HCT116 (cell line): Measurements from ENCODE around the gene CETN2. TPM values are rescaled to one million over a fixed set of nuclear protein-coding genes. Genes with fewer than 3 reads are reported as not detected.

ENCODE experiments used
- ATAC-seq: fragments of 200-7000 bp; cut with Tn5 transposase; 2 replicates; pipeline ENCODE4 v1.9.1; 2020; ENCODE audit warnings: mild to moderate bottlenecking, moderate library complexity
- BruUV-seq: library from RNA; stranded (reverse); fragments of 400-500 nt; replicated peaks from 2 replicates; lab custom pipeline; 2021; lab: Mats Ljungman, UMichigan
- CTCF ChIA-PET: fragments of 300-600 bp; sonication (Branson Sonifier 250); formaldehyde crosslinking; loops from one replicate; lab custom pipeline; 2021; ENCODE audit warnings: antibody characterized with exemption; lab: Charles Lee
- POLR2A ChIA-PET: fragments of 300-600, 350-600 bp; sonication (Branson Sonifier 250); formaldehyde crosslinking; loops from one replicate; lab custom pipeline; 2021; ENCODE audit warnings: antibody characterized with exemption; lab: Charles Lee
- RAD21 ChIA-PET, 2 experiments: fragments of 300-600 bp; sonication (Branson Sonifier 250); formaldehyde crosslinking; loops; one replicate each; lab custom pipeline; 2023; ENCODE audit warnings: low total read pairs in 2 of 2; ENCODE audit not compliant: uncharacterized antibody in 2 of 2, unreplicated experiment in 2 of 2, low non-redundant PET in 1 of 2; lab: Charles Lee
- DNase-seq: peaks from one replicate; pipeline ENCODE4 v3.0.0-alpha.2; 2010; ENCODE audit warnings: low read depth, low spot score
- H2AFZ ChIP-seq: fragments of 200-600 bp; shearing (Covaris generic), sonication (generic); 2 replicates; pipeline ENCODE4 v1.6.1; 2017; ENCODE audit warnings: low read depth, mixed run types, mixed read lengths, antibody characterized with exemption, low read length; ENCODE audit not compliant: poor library complexity, severe bottlenecking
- H3K27ac ChIP-seq: 2 replicates; pipeline ENCODE4 v1.5.1; 2012; ENCODE audit warnings: low read depth, low read length
- H3K27me3 ChIP-seq: fragments of 200-600 bp; sonication (generic); 2 replicates; pipeline ENCODE4 v1.6.1; 2016; ENCODE audit warnings: mixed run types, low read length, mixed read lengths; ENCODE audit not compliant: insufficient read depth
- H3K36me3 ChIP-seq, 2 experiments: fragments of 200-500 bp in 1 of 2; fragments of 200-600 bp in 1 of 2; sonication (Bioruptor generic) in 1 of 2; sonication (generic) in 1 of 2; 2 replicates each; pipeline versions ENCODE4 v1.5.1 to v1.6.1; 2014 to 2016; ENCODE audit warnings: low read length in 2 of 2, inconsistent platforms in 1 of 2, mixed read lengths in 1 of 2, mixed run types in 1 of 2; ENCODE audit not compliant: insufficient read depth in 2 of 2, control insufficient read depth in 1 of 2
- H3K4me1 ChIP-seq, 2 experiments: fragments of 200-600 bp in 1 of 2; sonication (generic) in 1 of 2; 2 replicates each; pipeline versions ENCODE4 v1.5.1 to v1.6.1; 2012 to 2017; ENCODE audit warnings: low read length in 2 of 2, inconsistent platforms in 1 of 2, mild to moderate bottlenecking in 1 of 2, mixed read lengths in 1 of 2, mixed run types in 1 of 2, moderate library complexity in 1 of 2; ENCODE audit not compliant: insufficient read depth in 2 of 2, control insufficient read depth in 1 of 2
- H3K4me2 ChIP-seq: fragments of 200-600 bp; sonication (generic); 2 replicates; pipeline ENCODE4 v1.6.1; 2017; ENCODE audit warnings: mixed run types, low read length, mixed read lengths
- H3K4me3 ChIP-seq, 2 experiments: fragments of 200-600 bp in 1 of 2; sonication (generic) in 1 of 2; replicated peaks in 1 of 2; 2 replicates each; pipeline ENCODE4 v1.5.1; 2011 to 2016; ENCODE audit warnings: low read length in 2 of 2, control low read depth in 1 of 2, low read depth in 1 of 2, mild to moderate bottlenecking in 1 of 2, mixed read lengths in 1 of 2, mixed run types in 1 of 2
- H3K79me2 ChIP-seq: fragments of 200-600 bp; sonication (generic); 2 replicates; pipeline ENCODE4 v1.6.1; 2017; ENCODE audit warnings: mild to moderate bottlenecking, mixed run types, low read length, moderate library complexity, mixed read lengths; ENCODE audit not compliant: insufficient read depth
- H3K9ac ChIP-seq: fragments of 200-600 bp; sonication (generic); 2 replicates; pipeline ENCODE4 v1.6.1; 2016; ENCODE audit warnings: low read length, mixed read lengths
- H3K9me2 ChIP-seq: fragments of 200-600 bp; sonication (generic), shearing (Covaris generic); 2 replicates; pipeline ENCODE4 v1.6.1; 2017; ENCODE audit warnings: mixed run types, mild to moderate bottlenecking, moderate library complexity; ENCODE audit not compliant: insufficient read depth
- H3K9me3 ChIP-seq, 2 experiments: fragments of 200-500 bp in 1 of 2; fragments of 200-600 bp in 1 of 2; sonication (Bioruptor generic) in 1 of 2; sonication (generic) in 1 of 2; 2 replicates each; pipeline ENCODE4 v1.6.1; 2014 to 2017; ENCODE audit warnings: low read length in 2 of 2, mixed read lengths in 2 of 2, inconsistent platforms in 1 of 2, low read depth in 1 of 2, mild to moderate bottlenecking in 1 of 2, mixed run types in 1 of 2, moderate library complexity in 1 of 2; ENCODE audit not compliant: control insufficient read depth in 1 of 2, insufficient read depth in 1 of 2
- H4K20me1 ChIP-seq: fragments of 200-600 bp; sonication (generic), shearing (Covaris generic); 2 replicates; pipeline ENCODE4 v1.6.1; 2017; ENCODE audit warnings: mixed run types, mild to moderate bottlenecking, moderate library complexity; ENCODE audit not compliant: insufficient read depth
- CBX3 ChIP-seq: IDR thresholded peaks from 2 replicates; pipeline ENCODE4 v1.6.1; 2012; ENCODE audit warnings: low read depth
- CEBPB ChIP-seq: IDR thresholded peaks from 2 replicates; pipeline ENCODE4 v1.6.1; 2012; ENCODE audit warnings: low read depth
- EZH2phosphoT487 ChIP-seq: fragments of 200-600 bp; IDR thresholded peaks from 2 replicates; pipeline ENCODE4 v1.6.1; 2018; ENCODE audit warnings: antibody characterized with exemption, borderline replicate concordance
- FOSL1 ChIP-seq: IDR thresholded peaks from 2 replicates; pipeline ENCODE4 v1.6.1; 2012; ENCODE audit warnings: low read depth
- MAX ChIP-seq: IDR thresholded peaks from 2 replicates; pipeline ENCODE4 v1.6.1; 2012
- RAD21 ChIP-seq: IDR thresholded peaks from 2 replicates; pipeline ENCODE4 v1.6.1; 2012; ENCODE audit warnings: low read depth, mild to moderate bottlenecking
- SIN3A ChIP-seq: IDR thresholded peaks from 2 replicates; pipeline ENCODE4 v1.6.1; 2012; ENCODE audit warnings: low read depth
- SP1 ChIP-seq: IDR thresholded peaks from 2 replicates; pipeline ENCODE4 v1.6.1; 2012; ENCODE audit warnings: low read depth
- TCF7L2 ChIP-seq: IDR thresholded peaks from 2 replicates; pipeline ENCODE4 v1.7.0; 2011; ENCODE audit warnings: borderline replicate concordance, inconsistent platforms; ENCODE audit not compliant: insufficient read depth, insufficient read length; ENCODE audit errors: extremely low read depth
- YY1 ChIP-seq: IDR thresholded peaks from 2 replicates; pipeline ENCODE4 v1.6.1; 2011; ENCODE audit warnings: low read length, low read depth, moderate library complexity, mild to moderate bottlenecking; ENCODE audit not compliant: insufficient replicate concordance; ENCODE audit errors: extremely low read depth
- ZBTB33 ChIP-seq: IDR thresholded peaks from 2 replicates; pipeline ENCODE4 v1.6.1; 2011; ENCODE audit warnings: mild to moderate bottlenecking, low read length, moderate library complexity; ENCODE audit not compliant: insufficient replicate concordance; ENCODE audit errors: extremely low read depth
- ZFX ChIP-seq: fragments of 450-650 bp; IDR thresholded peaks from 2 replicates; pipeline ENCODE4 v1.6.1; 2017
- ZNF274 ChIP-seq: fragments of 200-500 bp; sonication (Bioruptor generic); IDR thresholded peaks from 2 replicates; pipeline ENCODE4 v1.6.1; 2014; ENCODE audit warnings: mild to moderate bottlenecking, low read depth, low read length, inconsistent platforms
- intact Hi-C: fragments of 100-400 bp; cut with micrococcal nuclease; formaldehyde crosslinking; loops from 2 replicates; pipeline ENCODE4 v1.10.0; 2022
- total RNA-seq: library from RNA; stranded (reverse); gene quantifications from one replicate; pipeline ENCODE4 v1.2.1, GENCODE V29; 2021; ENCODE audit not compliant: unreplicated experiment

CETN2 gene
- total RNA-seq, 1 experiment from 2014 or later, result 20.9 TPM

GRCh38 chrX:152813206-152813605 lies 17.4 kb downstream of the CETN2 start:
- intact Hi-C loops, result no loop called here
- Histone ChIP-seq H3K27ac (no peak overlapping the region), H3K4me1 (no peaks in the 10 kb centered on the region), H3K4me3 (no peak overlapping the region), H2AFZ (no peak overlapping the region), H3K36me3 (no peaks in the 10 kb centered on the region), H3K79me2 (no peaks in the 10 kb centered on the region), H3K9me3 (no peaks in the 10 kb centered on the region), H3K9ac (no peak overlapping the region), H3K9me2 (no peaks in the 10 kb centered on the region), H3K4me2 (no peak overlapping the region), H4K20me1 (no peaks in the 10 kb centered on the region), H3K27me3 (no peaks in the 10 kb centered on the region)
- TF ChIP-seq ZFX (no peak), EZH2phosphoT487 (no peak), ZBTB33 (no peak), SIN3A (no peak), CBX3 (no peak), FOSL1 (no peak), ZNF274 (no peak), TCF7L2 (no peak)
- no peak for DNase-seq
- POLR2A ChIA-PET, result no interaction called here
- BruUV-seq, result no TSS peak
- RAD21 ChIA-PET, result no interaction called here
- ATAC-seq, result no peak
- CTCF ChIA-PET, result interaction anchor here (3.3 kb wide), 1 partner anchor 8 kb away, joined by 9 read pairs; no protein-coding TSS in a partner anchor

- H3K4me1 ChIP-seq, result no peaks in the 10 kb centered on the region
- H3K79me2 ChIP-seq, result no peaks in the 10 kb centered on the region
- H3K27ac ChIP-seq, result no peak overlapping the region
- H3K4me3 ChIP-seq, result no peak overlapping the region
- intact Hi-C loops, result no loop called here
- DNase-seq (no peak), ATAC-seq (no peak)
- no peak overlapping the region for H2AFZ ChIP-seq
- ChIA-PET RAD21 (no interaction called here), POLR2A (no interaction called here), CTCF (interaction anchor here (3.3 kb wide), 1 partner anchor 10 kb away, joined by 9 read pairs; no protein-coding TSS in a partner anchor)
- TF ChIP-seq SP1 (no peak), ZNF274 (no peak), RAD21 (no peak), CEBPB (no peak), TCF7L2 (no peak), MAX (no peak), YY1 (no peak)
- H3K9ac ChIP-seq, result no peak overlapping the region
- H3K27me3 ChIP-seq, result no peaks in the 10 kb centered on the region
- no peaks in the 10 kb centered on the region for H4K20me1 ChIP-seq
- no peak overlapping the region for H3K4me2 ChIP-seq
- no peaks in the 10 kb centered on the region for H3K36me3 ChIP-seq
- no peaks in the 10 kb centered on the region for H3K9me2 ChIP-seq
- H3K9me3 ChIP-seq, result no peaks in the 10 kb centered on the region
- BruUV-seq, result no TSS peak
Observed at GRCh38 chrX:152810403-152810802, 20.2 kb downstream of the CETN2 start.
